Measurements from ENCODE around the gene NEK8.

The NEK8 gene

DNA sequence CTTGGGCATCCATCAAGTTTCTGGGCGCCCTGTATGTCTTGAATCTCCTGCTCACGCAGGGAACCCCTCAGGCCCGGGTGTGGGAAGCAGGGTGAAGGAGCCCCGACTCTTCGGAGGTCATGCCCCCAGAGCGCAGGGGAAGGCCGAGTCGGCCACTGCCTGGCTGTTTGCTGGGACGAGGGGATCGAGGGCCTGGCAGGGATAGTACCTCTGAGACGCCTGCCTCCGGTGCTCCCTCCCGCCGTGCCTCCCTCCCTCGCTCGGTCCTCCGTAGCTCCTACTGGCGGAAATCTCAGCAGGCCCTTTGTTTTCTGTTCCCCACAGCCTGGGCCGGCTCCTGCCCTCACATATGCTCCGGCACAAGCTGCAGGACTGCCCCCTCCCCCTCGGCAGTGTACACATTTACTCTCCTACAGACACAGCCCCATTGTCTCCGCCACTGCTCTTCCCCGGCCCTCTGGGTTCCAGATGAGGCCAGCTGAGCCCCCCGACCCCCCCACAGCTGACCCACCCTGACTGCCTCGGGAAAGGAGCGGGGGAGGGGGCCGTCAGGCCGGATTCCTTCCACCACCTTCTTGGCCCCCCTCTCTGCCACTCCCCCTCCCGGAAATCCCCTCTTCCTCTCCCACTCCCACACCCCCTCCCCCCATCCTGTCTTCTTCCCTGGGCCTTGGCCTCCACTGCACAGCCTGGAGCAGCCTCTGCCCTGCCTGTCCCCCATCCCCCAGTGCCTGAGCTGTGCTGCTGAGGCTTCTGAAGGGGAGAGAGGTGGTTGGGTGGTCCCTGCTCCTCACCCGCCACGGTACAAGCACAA, 16.6 kb downstream of the NEK8 start:
- peak; percentile 17 for DNase-seq (ENCODE audit: low spot score)

DNA sequence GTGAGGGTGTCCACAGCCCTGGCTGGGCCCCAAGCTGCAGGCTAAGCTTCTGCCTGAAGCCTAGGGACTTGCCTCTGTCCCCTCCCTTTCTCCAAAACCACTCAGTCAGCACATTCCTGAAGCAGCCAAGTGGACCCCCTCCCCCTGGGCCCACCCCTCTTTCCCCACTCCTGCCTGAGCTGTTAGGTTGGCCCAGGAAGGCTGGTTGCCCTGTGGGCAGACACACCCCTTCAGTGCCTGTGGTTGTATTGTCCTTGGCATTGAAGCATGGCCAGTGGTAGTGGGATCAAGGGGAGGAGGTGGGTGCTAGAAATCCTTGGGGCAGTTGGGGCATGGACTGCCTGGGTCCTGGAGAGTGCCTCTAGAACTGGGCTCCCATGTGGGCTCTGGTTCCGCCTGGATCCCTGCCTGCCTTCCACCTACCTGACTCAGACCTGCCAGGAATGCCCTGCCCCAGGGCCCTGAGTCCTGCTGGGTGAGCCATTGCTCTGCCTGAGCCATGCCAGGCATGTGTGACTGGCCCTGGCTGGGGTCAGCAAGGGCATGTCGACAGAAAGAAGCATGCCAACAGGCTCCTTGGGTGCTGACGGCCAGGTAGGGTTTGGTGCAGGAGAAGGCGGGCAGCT, 17.3 kb downstream of the NEK8 start:
- no peak for DNase-seq (ENCODE audit: low spot score)

GRCh38 chr17:28746611-28747050, 18.0 kb downstream of the NEK8 start:
- DNase-seq (ENCODE audit: low spot score): no peak

DNA sequence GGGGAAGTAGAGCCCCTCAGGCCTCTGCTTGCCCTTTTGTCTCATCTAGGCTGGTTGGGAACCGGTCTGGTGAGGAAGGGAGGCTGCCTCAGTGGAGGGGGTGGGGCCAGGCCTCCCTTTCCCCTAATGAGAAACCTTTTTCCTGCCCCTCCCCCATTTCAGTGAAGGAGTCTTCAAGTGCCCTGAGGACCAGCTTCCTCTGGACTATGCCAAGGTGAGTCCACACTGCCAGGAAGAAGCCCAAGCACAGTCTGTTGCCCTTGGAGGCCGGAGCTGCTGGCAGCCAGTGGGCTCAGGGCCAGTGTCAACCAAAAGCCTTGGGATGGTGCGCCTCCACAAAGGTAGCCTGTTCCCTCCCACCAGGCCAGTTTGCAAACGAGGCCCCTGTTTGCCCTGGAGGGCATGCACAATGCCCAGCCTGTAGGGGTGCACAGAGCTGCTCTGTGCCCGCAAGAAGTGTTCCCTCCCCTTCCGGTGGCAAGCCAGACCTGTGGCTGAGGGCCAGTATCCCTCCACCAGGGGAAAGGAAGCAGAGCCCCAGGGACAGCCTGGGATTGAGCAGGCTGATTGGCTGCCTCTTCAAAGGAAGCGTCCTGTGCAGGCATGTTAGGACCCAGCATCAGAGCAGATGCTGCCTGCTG, 18.6 kb downstream of the NEK8 start:
- no peak for DNase-seq (ENCODE audit: low spot score)

- DNase-seq (ENCODE audit: low spot score): no peak
Observed at GRCh38 chr17:28747801-28748750, 19.5 kb downstream of the NEK8 start.

DNA sequence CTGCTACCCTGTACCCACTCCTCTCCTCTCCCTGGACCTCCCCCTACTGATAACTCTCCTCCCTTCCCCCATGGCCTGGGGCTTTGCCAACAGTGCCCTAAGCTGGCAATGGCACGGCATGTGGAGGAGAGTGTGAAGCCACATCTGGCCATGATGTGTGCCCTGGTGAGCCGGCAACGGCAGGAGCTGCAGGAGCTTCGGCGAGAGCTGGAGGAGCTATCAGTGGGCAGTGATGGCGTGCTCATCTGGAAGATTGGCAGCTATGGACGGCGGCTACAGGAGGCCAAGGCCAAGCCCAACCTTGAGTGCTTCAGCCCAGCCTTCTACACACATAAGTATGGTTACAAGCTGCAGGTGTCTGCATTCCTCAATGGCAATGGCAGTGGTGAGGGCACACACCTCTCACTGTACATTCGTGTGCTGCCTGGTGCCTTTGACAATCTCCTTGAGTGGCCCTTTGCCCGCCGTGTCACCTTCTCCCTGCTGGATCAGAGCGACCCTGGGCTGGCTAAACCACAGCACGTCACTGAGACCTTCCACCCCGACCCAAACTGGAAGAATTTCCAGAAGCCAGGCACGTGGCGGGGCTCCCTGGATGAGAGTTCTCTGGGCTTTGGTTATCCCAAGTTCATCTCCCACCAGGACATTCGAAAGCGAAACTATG, 20.4 kb downstream of the NEK8 start:
- no peak for DNase-seq (ENCODE audit: low spot score)

- no peak for DNase-seq (ENCODE audit: low spot score)
Observed at GRCh38 chr17:28749516-28750177, 21.1 kb downstream of the NEK8 start.

DNA sequence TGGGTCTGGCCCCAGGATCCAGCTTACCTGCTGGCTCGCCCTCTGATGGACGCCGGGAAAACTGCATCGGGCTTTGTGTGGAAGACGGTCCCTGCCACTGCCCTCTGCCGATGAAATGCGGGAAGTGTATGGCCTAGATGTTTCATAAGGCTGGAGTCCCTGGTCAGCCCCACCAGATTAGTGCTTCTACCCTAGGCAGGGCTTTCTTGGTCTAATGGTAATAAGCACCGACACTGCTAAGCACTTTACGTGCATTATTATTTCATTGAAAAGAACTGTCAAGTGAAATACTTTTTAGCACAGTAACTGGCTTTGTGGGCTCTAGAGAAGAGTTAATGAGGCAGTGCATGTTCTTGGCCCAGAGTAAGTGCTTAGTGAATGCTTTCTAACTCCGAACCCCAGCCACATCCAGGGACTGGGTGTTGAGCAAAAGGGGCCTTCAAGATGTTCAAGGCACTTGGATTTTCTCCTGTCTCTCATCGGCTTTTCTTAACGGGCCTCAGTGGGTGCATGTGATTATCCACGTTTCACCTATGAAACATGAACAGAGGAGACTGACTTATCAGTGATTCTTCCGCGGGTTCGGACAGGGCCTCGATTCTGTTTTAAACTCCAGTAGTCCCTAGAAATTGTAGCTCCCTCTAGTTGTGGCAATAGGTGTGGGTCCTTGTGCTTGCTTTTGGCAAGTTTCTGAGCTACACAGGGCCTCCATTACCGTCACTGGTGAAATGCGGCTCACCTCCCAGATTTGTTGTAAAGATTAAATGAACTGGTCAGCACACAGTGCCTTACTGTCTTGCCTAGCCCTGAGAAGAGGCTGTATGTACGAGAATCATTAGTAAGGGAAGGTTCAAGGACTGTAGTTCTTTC, 21.8 kb downstream of the NEK8 start:
- peak; percentile 85 for DNase-seq (ENCODE audit: low spot score)

- no peak for DNase-seq (ENCODE audit: low spot score)
Observed at GRCh38 chr17:28751600-28752366, 23.2 kb downstream of the NEK8 start.

GRCh38 chr17:28755486-28755885, 26.9 kb downstream of the NEK8 start:
- no peak for DNase-seq (ENCODE audit: low spot score)

DNA sequence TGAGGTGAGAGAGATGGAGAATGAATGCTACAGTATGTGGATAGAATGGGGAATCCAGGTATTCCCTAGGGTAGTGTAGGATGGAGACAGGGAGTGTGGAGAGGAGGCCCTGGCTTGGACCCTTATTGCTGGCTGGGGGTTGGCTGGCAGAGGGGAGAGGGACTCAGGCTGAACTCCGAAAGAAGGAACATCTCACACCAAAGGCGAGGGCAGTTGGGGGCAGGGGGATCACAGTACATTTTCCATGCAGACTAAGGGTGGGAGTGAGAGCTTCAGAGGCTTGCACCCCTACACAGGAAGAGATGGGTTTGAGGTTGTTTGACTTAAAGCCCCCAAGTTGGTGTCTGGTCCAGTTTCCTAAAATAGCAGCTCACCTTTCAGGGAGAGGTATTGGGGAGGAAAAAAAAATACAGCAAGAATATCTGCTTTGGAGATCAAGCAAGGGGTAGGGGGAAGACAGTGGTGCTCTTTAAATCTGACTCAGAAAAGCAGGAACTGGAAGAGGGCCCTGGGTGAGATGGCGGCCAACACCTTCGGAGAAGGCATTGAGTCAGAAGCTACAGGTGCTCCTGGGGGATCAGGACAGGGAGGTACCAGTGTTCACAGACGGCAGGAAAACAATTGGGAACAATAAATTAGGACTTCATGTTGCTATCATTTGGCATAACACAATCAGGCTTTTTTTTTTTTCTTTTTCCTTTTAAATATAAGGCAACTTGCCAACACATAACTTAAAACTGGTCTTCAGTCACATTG, 27.6 kb downstream of the NEK8 start:
- DNase-seq (ENCODE audit: low spot score): no peak

GRCh38 chr17:28758411-28759121, 30.0 kb downstream of the NEK8 start:
- DNase-seq (ENCODE audit: low spot score): no peak

DNA sequence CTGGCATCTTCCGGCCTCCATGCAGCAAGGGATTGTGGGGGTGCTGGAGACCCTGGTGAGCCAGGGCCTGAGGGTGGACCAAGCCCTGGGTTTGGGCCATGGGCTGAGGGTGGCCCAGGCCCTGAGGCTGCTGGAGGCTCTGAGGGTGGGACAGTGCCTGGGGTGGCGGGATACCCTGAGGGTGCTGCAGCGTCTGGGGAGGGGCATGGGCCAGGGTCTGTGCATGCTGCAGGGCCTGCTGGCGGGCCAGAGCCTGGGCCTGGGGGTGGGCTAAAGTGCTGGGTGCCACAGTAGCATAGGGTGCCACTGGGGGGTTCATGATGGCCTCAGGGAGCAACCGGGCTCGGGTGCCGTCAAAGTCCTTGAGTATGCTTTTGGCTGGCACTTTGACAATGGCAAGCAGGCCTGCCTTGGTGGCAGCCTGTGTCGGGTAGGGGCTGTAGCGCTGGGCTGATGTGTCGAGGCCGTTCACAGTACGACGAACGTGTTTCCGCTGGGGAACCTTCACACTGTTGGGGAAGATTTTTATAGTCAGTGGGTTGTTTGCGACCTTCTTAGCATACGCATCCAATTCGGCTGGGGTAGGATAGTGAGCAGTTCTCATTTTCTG, 30.8 kb downstream of the NEK8 start:
- no peak for DNase-seq (ENCODE audit: low spot score)

GRCh38 chr17:28760601-28761562, 32.3 kb downstream of the NEK8 start:
- DNase-seq (ENCODE audit: low spot score): peak; percentile 58

DNA sequence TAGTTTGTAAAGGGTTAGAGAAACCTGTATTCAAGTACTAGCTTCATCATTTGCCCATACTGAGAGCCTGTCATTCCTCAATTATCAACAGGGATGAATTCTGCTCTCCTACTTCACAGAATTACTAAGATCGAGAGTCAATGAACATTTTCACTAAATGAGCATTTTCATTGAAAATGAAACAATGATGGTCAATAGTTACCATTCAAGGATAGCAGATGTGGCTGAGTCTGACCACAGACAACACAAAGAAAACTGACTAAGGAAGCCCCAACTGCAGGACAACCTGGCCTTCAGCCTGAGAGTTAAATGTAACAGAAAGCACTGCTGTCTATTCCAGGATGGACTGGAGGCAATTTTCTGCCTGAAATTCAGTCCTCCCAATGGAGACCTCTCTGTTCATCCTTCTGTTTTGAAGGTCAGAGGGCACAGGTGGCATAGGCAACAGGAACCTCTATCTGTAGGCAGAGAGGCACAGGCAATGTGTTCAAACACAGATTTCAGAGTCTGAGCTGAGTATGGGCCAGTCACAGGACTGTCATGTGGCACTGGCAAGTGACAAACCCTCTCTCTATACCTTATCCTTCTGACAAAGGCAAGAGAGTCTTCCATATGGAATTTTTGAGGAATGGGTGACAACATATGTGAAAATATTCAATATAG, 34.7 kb downstream of the NEK8 start:
- no peak for DNase-seq (ENCODE audit: low spot score)

Measured in AG08395 (cell line).